ENCODE results near the gene OGFOD2.

OGFOD2 gene

DNA sequence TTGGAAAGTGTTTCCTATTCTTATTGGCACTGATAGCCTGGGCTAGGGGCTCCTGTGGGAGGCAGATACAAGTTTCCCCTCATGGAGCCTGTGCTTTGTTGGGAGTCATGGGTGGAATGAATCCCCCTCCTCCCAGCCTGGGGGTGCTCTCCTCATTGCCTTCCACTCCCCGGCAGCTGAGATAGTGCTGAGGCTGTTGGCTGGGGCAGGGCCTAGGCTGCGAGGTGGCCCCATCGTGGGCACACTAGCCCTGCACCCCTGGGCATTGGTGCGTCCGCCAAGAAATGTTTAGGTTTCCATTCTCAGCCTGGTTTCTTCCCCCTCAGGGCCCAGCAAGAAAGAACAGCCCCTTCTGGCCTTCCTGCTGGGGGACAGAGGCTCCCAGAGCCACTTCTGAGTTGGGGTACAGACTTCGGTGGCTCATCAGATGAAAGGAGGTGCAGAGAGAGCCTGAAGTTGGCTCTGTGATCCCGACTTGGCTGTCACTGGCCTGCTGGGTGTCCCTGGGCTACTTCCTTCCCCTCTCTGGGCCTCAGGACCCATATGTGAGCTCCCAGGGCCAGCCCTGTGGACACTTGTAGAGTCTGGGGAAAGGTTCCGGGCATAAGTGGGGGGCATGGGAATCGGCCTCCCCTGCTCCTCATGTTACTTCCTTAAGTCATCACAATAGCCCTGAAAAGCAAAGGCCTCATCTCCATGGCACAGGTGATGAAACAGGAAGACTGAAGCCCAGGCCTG lies 2.8 kb downstream of the OGFOD2 start:
- no peak for DNase-seq (ENCODE audit: low read depth)

GRCh38 chr12:122978507-122978955 lies 3.5 kb downstream of the OGFOD2 start:
- no peak for DNase-seq (ENCODE audit: low read depth)

- DNase-seq (ENCODE audit: low read depth), result no peak
These were observed 4.2 kb downstream of the OGFOD2 start for GRCh38 chr12:122979001-122979907.

DNA sequence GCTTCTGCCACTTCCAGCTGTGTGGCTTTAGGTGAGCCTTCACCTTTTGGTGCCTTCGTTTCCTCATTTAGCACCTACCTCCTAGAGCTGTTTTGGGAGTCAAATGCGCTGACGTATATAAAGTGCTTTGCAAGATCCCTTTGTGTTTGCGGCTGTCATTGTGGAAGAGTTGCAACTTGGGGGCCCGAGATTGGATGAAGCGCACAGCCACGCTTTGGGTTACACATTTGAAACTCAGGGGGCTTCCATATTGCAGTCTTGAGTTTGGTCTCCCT lies 4.8 kb downstream of the OGFOD2 start:
- no peak for DNase-seq (ENCODE audit: low read depth)

DNA sequence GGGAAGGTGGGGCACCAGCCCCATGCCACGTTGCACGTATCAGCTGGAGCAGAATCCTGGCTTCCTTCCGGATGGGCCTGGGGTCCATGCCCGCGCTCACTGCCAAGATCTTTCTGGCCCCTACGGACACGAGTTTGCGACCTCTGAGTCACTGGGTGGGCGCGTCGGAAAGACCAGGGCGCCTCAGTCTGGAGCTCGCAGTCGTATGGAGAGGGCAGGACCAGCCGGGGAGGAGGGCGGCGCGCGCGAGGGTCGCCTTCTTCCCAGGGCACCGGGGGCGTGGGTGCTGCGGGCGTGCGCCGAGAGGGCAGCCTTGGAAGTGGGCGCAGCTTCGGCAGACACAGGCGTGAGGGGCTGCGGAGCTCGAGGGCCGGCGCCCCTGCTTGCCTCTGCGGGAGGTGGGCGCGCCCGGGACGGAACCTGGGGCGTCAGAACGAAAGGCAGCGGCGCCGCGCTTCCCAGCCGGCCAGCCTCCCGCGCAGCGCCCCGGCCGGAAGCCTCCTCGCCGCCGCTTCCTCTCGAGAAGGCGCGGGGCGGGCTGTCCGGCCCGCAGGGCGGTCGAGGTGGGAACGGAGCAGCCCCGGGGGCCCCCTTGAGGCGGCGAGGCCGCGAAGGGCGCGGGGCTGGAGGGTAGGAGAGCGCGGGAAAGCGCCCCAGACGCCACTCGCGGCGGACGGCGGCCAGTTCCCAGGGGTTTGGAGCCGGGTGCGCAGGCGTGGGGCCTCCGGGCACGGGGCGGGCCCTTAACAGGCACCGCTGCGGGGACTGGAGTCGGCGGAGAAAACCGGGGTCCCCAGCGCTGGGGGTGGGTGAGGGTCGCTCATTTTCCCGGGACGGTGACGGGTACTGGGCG lies 5.4 kb downstream of the OGFOD2 start, which contains the start of gene ARL6IP4:
Gene ARL6IP4 (plus strand): TSS at position 499 of the 853 bp plus-strand sequence. CDS start 459 bp downstream, outside the sequence.
- peak; percentile 39 for DNase-seq (ENCODE audit: low read depth)

DNA sequence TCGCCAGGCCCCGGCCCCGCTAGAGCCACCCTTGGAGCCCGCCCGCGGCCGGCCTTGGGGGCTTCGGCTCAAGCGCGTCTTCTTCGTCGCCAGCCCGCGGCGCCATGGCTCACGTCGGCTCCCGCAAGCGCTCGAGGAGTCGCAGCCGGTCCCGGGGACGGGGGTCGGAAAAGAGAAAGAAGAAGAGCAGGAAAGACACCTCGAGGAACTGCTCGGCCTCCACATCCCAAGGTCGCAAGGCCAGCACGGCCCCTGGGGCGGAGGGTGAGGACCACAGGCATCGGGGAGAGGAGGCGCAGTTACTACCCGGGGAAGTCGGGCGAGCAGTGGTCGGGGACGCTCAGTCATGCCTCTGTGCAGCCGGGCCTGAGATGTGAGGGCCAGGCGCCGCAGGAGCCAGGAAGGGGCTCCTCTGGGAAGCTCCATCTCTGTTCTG lies 6.0 kb downstream of the OGFOD2 start:
- no peak for DNase-seq (ENCODE audit: low read depth)

DNA sequence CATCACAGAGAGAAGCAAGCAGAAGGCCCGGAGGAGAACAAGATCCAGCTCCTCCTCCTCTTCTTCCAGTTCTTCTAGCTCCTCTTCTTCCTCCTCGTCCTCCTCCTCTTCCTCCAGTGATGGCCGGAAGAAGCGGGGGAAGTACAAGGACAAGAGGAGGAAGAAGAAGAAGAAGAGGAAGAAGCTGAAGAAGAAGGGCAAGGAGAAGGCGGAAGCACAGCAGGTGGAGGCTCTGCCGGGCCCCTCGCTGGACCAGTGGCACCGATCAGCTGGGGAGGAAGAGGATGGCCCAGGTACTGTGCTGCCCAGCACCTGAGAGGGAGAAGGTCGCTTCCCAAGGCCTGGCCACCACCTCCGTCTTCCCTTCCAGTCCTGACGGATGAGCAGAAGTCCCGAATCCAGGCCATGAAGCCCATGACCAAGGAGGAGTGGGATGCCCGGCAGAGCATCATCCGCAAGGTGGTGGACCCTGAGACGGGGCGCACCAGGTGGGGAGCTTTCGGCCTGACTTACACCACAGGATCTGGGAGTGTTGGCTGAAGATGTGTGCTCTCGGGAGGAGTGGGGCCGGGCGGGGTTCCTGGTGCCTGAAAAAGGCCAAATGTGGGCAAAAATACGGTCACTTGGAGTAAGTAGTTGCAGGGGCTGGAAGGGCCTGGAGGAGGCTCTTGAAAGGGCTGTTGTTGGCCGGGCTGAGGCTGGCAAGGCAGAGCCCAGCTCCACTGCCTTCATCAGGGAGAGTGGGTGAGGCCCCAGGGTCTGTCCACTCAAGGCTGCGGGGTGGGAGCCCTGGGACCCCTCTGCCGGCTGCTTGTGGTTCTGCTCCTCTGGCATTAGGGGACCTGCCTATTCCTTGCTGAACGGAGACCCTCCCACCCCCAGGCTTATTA lies 6.8 kb downstream of the OGFOD2 start:
- DNase-seq (ENCODE audit: low read depth), result no peak

DNA sequence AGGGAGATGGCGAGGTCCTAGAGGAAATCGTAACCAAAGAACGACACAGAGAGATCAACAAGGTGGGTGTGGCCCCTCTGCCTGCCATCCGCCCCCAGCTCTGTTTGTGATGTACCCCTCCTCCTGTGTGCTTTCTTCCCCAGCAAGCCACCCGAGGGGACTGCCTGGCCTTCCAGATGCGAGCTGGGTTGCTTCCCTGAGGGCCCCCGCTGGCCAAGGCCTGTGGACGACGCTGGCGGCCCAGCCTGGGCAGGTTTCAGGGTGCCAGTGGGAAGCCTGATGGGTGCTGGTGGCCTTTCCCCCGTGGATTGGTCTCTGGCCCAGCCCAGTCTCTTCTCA lies 7.4 kb downstream of the OGFOD2 start:
- DNase-seq (ENCODE audit: low read depth), result no peak

DNA sequence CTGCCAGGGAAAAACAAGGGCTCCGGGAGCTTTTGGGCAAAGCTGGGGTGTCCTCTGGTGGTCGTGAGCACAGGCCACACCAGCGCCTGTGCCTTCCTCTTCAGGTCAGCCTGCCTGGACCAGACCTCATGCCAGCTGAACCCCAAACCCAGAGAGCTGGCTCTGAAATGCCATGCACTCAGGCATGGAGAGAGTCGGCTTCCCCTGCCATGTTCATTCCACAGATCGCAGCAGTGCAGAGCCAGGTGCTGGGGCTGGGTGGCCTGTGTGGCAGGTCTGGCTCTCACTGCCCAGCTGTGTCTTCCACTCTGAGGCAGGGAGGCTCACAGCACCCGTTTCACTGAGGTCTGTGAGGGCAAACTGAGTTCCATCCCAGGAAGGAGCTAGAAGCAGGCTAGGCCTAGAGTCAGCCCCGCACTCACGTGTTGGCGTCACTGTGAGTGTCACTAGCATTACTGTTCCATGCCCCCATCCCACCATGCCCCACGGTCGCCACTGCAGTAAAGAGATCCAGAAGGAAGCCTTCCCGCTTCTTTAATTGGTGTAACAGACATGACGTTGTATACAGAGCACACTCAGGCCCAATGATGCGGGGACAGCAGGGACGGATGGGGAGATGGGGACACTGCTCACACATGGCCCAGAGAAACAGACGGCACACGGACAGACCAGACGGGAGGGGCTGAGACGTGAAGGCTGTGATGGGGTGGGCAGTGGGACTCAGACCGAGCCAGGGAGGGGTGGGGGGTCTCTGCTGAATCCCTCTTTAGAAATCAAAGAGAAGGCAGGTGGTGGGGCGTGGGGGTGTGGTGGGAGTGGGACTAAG lies 8.1 kb downstream of the OGFOD2 start:
- DNase-seq (ENCODE audit: low read depth), result no peak

- DNase-seq (ENCODE audit: low read depth), result no peak
These were observed 8.9 kb downstream of the OGFOD2 start for GRCh38 chr12:122983789-122984515.

- DNase-seq (ENCODE audit: low read depth), result no peak
These were observed 9.7 kb downstream of the OGFOD2 start for GRCh38 chr12:122984612-122985337.

DNA sequence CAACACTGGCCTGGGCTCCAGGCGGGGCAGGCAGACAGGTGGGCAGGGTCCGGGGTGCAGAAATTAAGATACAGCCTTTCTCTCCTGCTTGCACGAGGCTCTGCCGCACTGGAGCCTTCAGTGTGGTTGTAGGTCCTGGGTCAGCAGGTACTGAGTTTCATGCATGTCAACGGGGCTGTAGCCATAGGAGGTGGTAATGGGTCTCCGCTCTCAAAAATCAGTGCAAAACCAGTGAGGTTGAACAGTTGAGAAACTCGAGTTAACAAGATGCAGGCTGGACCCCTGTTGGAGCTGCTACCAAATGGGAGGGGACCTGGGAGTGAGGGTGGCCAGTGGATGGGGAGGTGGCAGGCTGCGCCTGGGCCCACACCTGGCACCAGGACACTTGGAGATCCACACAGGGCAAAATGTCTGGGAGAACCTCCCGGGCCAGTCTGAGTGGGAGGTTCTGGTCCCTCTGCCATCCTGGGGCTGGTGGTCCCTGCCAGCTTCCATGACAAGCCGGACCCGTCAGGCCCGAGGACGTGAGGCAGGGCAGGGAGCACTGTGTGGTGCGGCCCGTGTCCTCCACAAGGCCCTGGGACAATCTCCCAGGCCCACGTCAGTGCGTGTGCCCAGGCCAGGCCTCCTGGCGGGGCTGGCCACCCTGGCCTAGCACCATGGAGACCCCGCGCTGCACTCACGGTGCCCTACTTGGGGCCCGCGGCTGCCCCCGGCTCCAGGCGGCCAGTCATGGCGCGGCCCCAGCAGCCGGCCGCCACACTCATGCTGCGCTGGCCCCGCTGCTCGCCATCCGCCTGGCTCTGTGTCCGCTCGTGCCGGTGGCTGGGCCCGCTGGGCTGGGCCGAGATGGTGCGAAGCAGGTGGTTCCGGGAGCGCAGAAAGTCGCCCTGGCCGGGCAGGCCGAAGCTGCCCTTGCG lies 10.6 kb downstream of the OGFOD2 start:
- no peak for DNase-seq (ENCODE audit: low read depth)

- no peak for DNase-seq (ENCODE audit: low read depth)
These were observed 11.3 kb downstream of the OGFOD2 start for GRCh38 chr12:122986258-122986871.

DNA sequence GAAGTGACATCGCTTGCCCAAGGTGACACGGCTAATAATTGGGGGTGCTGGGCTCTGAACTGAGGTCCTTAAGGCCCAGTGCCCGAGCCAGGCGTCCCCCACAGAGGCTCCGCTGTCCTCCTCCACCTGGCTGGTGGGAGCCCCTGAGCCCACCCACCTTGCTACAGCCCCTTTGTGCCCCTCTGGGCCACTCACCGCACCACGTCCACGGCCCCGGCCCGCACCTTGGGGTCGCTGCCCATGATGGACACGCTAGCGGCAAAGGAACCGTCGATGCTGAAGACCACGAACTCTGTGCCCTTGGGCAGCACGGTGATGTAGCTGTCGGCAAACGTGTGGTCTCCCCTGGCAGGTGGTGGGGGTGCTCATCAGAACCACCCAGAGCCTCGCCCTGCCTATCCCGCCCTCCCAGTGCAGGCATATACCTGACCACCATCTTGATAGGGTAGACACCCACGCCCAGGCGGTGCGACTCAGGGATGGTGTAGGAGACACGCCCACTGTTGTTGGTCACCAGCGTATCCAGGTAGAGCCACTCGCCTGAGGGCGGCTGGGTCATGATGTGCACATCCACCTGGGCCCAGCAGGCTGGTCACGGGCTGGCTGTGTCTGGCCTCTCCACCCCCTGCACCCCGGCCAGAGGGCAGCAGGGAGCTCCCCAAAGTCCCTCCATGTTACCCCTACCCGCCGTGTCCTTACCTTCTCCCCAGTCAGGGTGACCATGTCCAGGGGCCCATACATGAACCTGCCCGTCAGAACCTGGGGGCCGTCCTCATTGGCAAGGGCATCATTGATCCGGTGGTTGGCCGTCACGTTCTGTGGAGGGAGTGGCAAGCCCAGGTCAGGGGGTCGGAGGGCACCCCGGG lies 12.3 kb downstream of the OGFOD2 start:
- no peak for DNase-seq (ENCODE audit: low read depth)

DNA sequence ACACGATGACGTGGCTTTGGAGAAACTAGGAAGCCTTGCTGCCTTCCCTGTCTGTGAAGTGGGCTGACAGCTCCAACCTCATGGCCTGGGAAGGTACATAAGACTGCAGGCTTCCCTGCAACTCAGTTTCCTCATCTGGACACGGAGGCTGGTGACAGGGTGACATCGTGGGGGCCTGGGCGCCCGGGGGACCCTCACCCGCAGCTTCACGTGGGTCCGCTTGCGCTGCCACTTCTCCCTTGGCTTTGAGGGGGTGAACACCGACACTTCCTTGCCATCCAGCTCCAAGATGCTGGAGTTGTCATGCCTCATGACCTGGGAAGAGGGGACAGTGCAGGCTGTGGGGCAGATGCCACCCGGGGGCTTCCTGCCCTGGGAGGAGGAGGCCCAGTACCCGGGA lies 13.0 kb downstream of the OGFOD2 start:
- no peak for DNase-seq (ENCODE audit: low read depth)

GRCh38 chr12:122988612-122989212 lies 13.7 kb downstream of the OGFOD2 start:
- DNase-seq (ENCODE audit: low read depth), result no peak

All from activated T-cell treated with anti-CD3 and anti-CD28 coated beads for 1 hour (primary cell).